ENCODE results near the gene FUT8.

The FUT8 gene

GRCh38 chr14:65560340-65561027 is 148.0 kb downstream of the FUT8 start:
- DNase-seq, result no peak

DNA sequence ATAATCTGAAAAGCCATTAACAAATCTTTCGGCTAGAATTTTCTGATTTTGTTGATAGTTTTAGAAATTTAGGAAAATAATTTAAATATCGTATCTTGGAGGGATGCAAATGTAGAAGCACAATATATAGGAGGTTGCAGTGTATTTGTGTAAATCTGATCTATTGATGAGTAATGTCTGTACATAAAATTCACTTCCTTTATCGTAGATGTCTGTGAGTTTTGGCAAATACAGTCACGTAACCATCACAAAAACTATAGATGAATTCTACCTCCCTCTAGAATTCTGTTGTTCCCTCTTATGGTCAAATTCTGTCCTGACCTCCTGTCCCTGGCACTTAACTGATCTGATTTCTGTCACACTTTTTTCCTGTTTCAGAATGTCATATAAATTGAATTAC is 151.8 kb downstream of the FUT8 start:
- DNase-seq, result no peak

- DNase-seq, result no peak
These were observed 153.4 kb downstream of the FUT8 start for GRCh38 chr14:65565948-65566347.

GRCh38 chr14:65566820-65567522 is 154.4 kb downstream of the FUT8 start:
- DNase-seq, result no peak

DNA sequence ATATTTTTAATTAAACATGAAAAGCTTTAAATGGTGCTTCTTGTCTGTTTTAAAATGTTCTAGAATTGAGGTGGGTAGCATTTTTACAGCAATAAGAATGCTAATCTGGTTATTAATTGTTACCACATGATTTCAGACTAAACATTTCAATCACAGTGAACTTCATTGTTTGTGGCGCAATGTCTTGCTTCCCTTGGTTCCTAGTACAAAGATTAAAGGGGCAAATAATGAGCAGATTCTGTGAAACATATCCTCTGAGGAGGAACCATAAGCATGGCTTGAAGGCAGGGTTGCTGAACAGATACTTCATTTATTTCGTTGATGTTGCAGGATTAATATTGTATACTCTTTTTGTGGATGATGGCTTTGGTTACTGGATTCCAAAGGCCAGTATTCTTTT is 162.1 kb downstream of the FUT8 start:
- DNase-seq, result no peak

DNA sequence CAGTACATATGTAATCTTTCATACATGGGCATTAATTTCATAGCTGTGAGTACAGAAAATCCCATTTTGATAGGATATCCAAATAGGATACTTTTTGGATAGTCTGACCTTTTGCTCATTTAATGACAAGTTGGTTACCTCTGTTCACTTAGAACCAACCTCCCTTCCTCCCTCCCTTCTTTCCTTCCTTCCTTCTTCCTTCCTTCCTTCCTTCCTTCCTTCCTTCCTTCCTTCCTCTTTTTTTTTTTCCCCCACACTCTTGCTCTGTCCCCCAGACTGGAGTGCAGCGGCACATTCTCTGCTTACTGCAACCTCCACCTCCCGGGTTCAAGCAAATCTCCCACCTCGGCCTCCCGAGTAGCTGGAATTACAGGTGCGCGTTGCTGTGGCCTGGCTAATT is 162.9 kb downstream of the FUT8 start:
- DNase-seq, result no peak

GRCh38 chr14:65580973-65581372 is 168.4 kb downstream of the FUT8 start:
- DNase-seq, result no peak

- DNase-seq, result no peak
These were observed 168.8 kb downstream of the FUT8 start for GRCh38 chr14:65581378-65581777.

DNA sequence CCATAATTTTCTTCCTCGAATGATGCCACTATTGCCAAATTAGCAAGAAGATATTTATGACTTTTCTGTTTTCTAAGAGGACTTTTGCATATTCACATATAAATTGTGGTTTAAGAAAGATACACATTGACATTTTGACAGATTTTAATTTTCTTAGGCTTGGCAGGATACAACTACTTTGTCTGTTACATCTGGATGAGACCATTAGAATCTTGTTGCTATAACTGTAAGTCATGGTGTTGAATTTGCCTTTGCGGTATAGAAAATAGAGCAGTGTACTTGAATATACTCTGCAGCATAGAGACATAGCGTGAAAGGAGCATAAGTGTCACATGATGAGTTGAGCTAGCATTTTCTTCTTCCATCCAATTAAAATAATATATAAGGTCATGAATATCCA is 169.3 kb downstream of the FUT8 start:
- DNase-seq, result no peak

- no peak for DNase-seq
These were observed 172.7 kb downstream of the FUT8 start for GRCh38 chr14:65585216-65585615.

GRCh38 chr14:65588426-65589140 is 176.1 kb downstream of the FUT8 start:
- DNase-seq, result no peak

- no peak for DNase-seq
These were observed 181.8 kb downstream of the FUT8 start for GRCh38 chr14:65594153-65594881.

DNA sequence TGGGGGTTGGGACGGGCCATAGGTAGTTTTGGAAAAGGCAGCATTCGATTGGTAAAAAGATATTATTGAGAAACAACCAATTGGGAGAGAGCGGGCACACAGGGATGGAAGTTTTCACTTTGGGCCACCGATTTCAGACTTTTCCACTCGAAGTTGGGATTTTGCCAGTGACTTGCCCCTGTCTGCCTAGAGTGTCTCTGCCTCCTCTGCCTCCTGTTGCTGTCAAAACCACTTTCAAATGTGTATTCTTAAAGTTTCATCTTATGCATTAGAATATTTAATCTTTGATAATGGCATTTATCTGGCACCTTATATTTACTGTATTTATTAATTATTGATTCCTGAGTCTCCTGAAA is 182.3 kb downstream of the FUT8 start:
- no peak for DNase-seq

GRCh38 chr14:65599375-65599774 is 186.8 kb downstream of the FUT8 start:
- DNase-seq, result no peak

- DNase-seq, result no peak
These were observed 188.2 kb downstream of the FUT8 start for GRCh38 chr14:65600742-65601141.

DNA sequence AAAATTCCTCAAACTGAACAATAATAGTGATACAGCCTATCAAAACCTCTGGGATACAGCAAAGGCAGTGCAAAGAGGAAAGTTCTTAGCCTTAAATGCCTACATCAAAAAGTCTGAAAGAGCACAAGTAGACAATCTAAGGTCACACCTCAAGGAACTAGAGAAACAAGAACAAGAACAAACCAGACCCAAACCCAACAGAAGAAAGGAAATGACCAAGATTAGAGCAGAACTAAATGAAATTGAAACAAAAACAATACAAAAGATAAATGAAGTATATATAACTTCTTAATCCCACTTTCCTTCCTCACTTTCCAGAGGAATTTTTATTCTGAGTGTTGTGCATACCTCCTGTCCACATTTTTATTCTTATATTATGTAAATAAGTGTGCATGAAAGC is 192.0 kb downstream of the FUT8 start:
- DNase-seq, result no peak

DNA sequence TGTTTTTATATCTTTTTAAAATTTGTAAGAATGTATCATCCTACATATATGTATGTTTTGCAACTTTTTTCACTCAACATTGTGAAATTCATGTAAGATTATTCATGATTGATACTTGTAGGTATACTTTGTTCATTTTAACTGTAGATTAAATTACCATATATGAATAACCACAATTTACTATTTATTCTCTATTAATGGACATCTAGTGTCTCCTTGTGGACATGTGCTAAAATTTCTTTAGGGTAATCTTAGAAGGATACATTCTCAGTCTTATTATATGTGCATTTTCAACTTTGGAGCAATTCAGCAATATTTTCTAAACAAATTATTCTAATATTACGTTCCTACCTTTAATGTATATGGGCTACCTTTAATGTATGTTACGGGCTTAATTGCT is 192.4 kb downstream of the FUT8 start:
- DNase-seq, result no peak

DNA sequence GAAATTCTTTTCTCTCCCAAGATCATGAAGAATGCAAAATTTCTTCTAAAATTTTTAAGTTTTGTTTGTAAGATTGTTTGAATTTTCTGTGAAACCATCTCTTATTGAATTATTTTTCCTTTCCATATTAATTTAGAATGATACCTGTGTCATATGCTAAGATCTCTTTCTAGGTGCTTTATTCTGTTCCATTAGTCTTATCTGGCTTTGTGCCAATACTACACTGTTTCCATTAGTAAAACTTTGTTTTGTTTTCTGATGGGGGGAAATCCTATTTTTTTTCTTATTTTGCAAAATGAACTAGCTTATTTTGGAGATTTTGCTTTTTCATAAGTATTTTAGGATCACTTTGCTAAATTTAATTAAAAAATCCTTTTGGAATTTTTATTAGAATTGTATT is 193.9 kb downstream of the FUT8 start:
- no peak for DNase-seq

- DNase-seq, result no peak
These were observed 200.7 kb downstream of the FUT8 start for GRCh38 chr14:65613131-65613650.

DNA sequence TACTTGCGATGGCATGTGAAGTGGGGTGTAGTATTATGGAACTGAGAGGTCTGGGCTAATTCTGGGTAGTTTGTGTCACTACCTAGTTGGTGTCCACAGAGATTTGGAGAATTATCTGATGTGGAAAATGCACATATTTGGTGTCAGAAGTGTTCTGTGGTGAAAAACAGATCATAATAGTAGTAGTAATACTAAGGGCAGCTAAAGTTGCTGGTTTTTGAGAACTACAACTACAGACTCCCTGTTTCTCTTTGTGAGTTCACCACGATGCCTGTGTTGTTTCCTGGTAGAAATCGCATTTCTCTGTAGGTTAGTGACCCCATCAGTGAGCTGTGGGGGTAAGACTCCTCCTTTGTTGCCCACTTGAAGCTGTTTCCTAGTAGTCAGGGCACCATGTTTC is 206.5 kb downstream of the FUT8 start:
- DNase-seq, result no peak

DNA sequence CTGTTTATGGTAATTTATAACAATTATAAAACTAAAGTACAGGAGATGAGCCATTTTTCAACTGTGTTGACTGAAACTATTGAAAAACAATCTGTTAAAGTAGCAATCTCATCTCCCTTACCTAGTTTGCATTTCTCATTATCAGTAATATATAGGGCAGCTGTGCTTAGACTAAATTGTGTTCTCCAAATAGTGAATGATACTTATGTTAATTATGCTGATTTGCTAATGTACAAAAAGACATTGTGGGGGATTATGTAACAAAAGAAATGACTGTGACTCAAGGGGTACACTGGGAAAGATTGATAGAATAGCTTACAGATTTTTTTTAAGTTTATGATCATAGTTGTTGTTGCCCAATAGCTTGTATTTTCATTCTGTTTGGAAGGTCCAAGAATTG is 207.7 kb downstream of the FUT8 start:
- DNase-seq, result no peak

DNA sequence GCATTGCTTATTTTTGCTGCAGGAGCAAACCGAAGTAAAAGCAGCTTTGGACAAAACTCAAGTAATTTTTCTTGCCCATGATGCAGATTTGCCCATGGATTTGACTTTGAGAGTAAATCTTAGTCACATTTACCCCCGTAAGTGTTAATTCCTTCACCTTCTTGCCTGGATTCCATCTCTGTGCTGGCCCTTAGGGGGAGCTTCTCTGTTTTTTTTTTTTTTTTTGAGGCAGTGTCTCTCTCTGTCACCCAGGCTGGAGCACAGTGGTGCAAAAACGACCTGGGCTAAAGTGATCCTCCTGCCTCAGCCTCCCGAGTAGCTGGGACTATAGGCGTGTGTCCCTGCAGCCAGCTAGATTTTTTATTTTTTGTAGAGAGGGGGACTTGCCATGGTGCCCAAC is 210.2 kb downstream of the FUT8 start:
- no peak for DNase-seq

DNA sequence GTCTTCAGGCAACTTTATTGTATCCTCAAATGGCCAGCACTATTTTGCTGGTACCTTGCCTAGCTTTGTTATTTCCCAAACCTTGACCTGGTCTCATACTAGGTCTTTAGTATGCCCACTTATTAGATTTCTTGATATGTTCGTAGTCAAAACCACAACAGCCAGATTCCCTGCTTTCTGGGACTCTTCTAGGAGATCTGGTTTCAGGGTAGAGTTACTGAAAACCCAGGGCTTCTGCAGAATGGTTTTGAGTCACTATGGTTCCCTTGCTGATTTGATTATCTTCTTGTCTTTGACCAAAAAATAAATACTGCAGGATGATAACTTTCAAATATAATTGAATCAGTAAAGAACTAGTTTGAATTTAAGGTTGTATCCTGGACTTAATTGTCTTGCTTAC is 211.2 kb downstream of the FUT8 start:
- DNase-seq, result no peak
